ENCODE data around the gene MOSMO.
"Not testable (repeated sequence)": the region's sequence is repeated elsewhere in the genome, so short reads cannot be mapped to it uniquely, and the experiment has no call there.

MOSMO gene

GRCh38 chr16:22003195-22003594 is 4.7 kb upstream of the MOSMO start:
- ATAC-seq = no peak
- DNase-seq = no peak

DNA sequence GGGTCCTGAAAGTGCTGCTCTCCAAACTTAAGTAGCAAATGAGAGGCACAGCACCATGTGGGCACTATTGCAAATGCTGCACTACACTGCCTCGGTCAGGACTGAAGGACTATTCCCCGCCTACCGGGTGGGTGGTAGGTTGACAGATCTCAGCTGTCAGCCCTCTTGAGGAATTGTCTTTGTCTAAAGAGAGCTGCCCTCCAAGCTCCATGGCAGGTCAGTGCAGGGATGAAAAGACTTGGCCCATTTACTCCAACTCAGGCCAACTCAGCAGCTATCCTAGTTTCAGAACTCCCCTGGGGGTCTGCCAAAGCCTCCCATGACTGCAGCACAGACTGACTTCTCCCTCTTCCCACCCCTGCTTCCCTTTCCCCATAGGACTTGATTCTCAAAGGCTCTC is 3.6 kb upstream of the MOSMO start:
- DNase-seq (no peak), ATAC-seq (no peak)

DNA sequence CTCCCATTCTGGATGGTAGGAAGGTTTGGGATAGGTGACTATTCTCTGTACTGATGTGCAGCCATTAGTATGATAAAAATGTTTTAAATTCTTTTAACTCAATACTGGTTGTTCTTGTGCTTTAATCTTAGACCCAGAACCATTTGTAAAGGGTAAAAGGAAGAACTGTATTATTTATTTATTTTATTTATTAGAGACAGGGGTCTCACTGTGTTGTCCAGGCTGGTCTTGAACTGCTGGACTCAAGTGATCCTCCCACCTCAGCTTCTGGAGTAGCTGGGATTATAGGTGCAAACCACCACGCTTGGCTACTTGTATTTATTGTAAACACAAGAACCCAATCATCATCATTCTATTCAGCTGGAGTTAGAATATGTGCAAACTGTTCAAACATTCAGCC is 2.2 kb upstream of the MOSMO start:
- ATAC-seq (no peak), DNase-seq (no peak)

GRCh38 chr16:22006636-22007035 is 1.3 kb upstream of the MOSMO start:
- ATAC-seq (no peak), DNase-seq (no peak)

- DNase-seq = no peak
- no peak for ATAC-seq
Observed at GRCh38 chr16:22007159-22007508, 777 bp upstream of the MOSMO start.

GRCh38 chr16:22008215-22009059 is 526 bp downstream of the MOSMO start:
- DNase-seq (peak; percentile 50), ATAC-seq (peak; percentile 24)

DNA sequence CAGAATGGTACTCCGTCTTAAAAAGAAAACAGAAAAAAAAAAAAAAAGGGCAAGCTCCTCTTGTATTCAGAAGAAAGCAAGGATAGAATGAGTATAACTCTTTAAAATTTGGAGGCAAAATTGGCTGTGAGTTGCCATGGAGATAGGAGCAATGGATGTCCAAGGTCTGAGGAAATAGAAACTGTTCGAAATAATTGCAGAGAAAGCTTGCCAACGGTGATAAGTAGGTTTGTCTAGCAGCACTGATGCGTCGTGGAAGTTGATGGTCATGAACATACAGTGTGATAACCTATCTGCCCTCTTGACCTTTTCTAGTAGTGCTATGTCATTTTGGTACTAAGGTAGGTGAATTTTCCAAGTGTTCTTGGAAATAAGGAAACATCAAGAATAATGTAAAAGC is 3.0 kb downstream of the MOSMO start:
- ATAC-seq (no peak), DNase-seq (no peak)

DNA sequence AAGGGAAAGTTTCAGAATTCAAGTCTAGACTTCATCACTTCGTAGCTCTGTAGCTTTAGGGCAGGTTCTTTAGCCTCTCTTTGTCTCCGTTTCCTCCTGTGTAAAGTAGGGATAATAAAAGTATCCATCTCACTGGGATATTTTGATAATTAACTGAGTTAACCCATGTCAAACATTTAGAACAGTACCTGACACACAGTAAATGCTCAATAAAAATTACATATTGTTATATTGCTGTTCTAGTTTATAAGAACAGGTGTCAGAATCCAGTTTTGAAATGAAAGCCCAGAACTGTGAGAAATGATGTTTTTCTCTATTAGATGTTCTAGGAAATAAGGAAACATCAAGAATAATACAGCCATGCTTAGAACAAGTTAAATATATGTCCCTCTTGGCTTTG is 4.3 kb downstream of the MOSMO start:
- DNase-seq (no peak), ATAC-seq (no peak)

- no peak for ATAC-seq
- DNase-seq = no peak
Observed at GRCh38 chr16:22013486-22013885, 5.6 kb downstream of the MOSMO start.

DNA sequence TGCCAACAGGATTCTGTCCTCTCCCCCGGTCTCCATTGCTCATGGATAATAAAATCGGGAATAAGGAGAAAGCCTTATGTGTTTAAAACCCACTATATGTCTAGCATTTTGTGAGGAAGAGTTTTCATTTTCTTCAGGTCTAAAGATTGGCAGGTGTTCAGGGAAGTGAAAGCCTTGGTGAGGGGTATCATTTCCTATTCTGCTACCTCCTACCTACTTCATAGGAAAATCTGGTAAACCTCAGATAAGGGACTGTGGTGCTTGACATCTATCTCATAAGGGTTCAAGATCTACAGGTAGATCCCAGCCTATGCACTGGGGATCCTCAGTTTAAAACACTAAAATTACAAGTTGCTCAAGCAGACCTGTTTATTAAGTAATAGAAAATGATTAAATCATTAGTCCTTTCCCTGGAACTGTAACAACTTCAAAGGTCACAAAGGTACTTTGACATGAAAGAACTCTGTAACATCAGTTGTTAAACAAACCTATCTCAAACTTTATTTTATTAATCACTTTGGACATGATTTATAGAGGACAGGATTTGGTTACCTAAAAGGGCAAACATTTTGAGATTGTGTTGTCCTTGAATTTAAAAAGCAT is 6.5 kb downstream of the MOSMO start:
- DNase-seq (no peak), ATAC-seq (no peak)

- DNase-seq (no peak), ATAC-seq (no peak)
Observed at GRCh38 chr16:22016927-22017326, 9.0 kb downstream of the MOSMO start.

GRCh38 chr16:22018559-22018958 is 10.6 kb downstream of the MOSMO start:
- ATAC-seq (no peak), DNase-seq (no peak)

- no peak for ATAC-seq
- no peak for DNase-seq
Observed at GRCh38 chr16:22022151-22022550, 14.2 kb downstream of the MOSMO start.

DNA sequence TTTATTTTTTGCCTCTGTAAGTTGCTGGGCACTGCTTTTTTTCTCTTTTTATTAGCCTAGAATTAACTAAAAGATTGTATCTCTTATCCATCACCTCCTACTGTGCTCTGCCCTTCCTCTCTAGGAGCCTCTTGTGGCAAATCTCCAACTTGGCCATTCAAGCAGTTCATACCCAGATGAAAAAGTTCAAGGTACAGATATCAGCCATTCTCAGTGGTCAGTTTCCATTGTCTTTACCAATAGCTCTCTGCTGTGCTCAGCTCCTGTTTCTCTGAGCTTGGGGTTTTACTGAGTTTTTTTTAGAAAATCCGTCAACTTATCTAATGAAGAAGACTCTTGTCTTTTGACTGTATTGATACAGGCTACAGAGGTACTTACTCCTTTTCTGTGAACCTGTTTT is 15.6 kb downstream of the MOSMO start:
- no peak for ATAC-seq

DNA sequence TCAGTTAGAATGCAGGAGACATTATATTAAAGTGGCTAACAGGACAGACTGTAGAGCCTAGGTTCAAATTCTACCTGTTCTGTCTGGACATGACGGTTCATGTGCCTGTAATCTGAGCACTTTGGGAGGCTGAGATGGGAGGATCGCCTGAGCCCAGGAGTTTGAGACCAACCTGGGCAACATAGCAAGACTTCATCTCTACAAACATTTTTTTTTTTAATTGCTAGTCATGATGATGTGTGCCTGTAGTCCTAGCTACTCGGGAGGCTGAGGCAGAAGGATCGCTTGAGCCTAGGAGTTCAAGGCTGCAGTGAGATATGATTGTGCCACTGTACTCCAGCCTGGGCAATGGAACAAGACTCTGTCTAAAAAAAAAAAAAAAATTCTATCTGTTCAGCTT is 16.9 kb downstream of the MOSMO start:
- ATAC-seq, DNase-seq: not testable (repeated sequence)

More for the DNA sequence above, 15.6 kb downstream of the MOSMO start:
- DNase-seq = no peak

GRCh38 chr16:22027633-22028032 is 19.7 kb downstream of the MOSMO start:
- DNase-seq (no peak), ATAC-seq (no peak)

- no peak for ATAC-seq
- no peak for DNase-seq
Observed at GRCh38 chr16:22029632-22030031, 21.7 kb downstream of the MOSMO start.

DNA sequence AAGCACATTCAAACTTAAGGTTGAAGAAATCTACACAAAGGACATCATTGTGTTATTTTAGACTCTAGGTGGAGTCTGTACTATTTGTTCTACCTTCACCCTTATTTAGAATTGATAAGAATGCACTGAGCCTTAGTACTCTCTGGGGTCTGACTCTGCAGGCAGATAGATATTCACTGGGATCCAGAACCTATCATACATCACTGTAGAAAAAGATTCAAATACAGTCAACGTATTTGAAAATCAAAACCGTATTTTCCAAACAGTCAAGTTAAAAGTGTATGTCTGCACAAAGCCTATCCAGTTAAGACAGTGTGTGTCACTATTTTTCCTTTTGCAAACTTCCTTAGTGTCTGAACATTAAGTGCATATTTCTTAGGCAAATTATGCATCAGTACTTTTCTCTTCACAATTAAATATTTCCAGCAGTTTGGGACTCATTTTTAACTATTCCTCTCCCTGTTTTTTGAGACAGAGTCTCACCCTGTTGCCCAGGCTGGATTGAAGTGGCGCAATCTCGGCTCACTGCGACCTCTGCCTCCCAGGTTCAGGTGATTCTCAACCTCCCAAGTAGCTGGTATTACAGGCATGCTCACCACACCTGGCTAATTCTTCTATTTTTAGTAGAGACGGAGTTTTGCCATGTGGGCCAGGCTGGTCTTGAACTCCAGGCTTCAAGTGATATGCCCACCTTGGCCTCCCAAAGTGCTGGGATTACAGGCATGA is 22.3 kb downstream of the MOSMO start:
- ATAC-seq (no peak), DNase-seq (no peak)

DNA sequence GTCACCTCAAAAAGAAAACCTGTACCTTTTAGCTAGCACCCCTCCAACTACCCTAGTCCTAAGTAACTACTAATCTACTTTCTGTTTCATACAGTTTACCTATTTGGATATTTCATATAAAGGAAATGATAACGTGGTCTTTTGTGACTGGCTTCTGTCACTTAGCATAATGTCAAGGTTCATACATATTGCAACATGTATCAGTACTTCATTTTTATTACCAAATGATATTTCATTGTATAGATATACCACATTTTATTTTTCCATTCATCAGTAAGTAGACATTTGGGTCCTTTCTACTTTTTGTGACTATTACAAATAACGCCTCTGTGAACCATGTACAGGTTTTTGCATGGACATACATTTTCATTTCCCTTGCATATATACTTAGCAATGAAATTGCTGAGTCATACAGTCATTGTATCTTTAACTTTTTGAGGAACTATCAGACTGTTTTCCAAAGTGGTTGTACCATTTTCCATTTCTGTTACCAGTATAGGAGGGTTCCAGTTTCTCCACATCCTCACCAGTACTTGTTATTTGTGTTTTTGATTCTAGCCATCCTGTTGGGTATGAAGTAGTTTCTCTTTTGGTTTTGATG is 23.7 kb downstream of the MOSMO start:
- ATAC-seq (no peak), DNase-seq (no peak)

DNA sequence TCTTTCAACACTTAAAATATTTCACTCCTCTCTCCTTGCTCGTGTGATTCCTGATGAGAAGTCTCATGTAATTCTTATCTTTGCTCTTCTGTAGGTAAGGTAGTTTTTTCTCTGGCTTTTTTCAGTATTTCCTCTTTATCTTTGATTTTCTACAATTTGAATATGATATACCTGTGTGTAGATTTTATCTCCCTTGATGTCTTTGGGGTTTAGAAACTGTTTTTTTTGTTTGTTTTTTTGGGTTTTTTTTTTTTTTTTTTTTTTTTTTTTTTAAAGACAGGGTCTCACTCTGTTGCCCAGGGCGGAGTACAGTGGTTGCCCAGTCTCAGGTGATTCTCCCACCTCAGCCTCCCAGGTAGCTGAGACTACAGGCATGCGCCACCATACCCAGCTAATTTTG is 26.6 kb downstream of the MOSMO start:
- no peak for DNase-seq
- ATAC-seq = no peak

- ATAC-seq (no peak), DNase-seq (no peak)
Observed at GRCh38 chr16:22035153-22035552, 27.2 kb downstream of the MOSMO start.

DNA sequence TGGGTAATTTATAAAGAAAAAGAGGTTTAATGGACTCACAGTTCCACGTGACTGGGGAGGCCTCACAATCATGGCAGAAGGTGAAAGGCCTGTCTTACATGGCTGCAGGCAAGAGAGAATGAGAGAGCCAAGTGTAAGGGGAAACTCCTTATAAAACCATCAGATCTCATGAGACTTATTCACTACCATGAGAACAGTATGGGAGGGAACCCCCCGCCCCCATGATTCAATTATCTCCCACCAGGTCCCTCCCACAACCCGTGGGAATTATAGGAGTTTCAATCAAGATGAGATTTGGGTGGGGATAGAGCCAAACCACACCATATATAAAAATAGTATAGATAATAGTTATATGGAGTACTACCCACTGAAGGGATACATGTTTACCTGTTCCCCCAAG is 36.0 kb downstream of the MOSMO start:
- ATAC-seq = not testable (repeated sequence)

DNA sequence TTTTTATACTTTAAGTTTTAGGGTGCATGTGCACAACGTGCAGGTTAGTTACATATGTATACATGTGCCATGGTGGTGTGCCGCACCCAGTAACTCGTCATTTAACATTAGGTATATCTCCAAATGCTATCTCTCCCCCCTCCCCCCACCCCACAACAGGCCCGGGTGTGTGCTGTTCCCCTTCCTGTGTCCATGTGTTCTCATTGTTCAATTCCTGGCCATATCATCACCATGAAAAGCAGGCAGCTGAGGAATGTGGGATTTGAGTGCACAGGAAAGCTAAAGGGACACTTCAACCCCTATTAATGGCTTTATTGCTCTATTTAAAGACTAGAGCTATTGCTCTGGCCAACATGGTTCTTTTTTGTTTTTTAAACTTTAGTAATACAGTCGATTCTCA is 38.0 kb downstream of the MOSMO start:
- ATAC-seq, DNase-seq: not testable (repeated sequence)

More for the DNA sequence above, 36.0 kb downstream of the MOSMO start:
- DNase-seq = not testable (repeated sequence)

Measured in stimulated activated naive CD8-positive, alpha-beta T cell treated with anti-CD3 and anti-CD28 coated beads, Interleukin-15, Interleukin-2, amounts not matched to agents 100 U/mL and 50 U/mL, for 24 hours (primary cell).